CD4-positive, alpha-beta T cell treated with Interleukin-2 at 100 ng/mL for 4 hours (primary cell): ENCODE data around the gene POLD3.

ENCODE experiments used
- DNase-seq: peaks from one replicate; pipeline ENCODE4 v3.0.0-alpha.2; 2020; ENCODE audit warnings: low spot score

POLD3 gene

GRCh38 chr11:74691755-74692154 is 99.4 kb downstream of the POLD3 start:
- no peak for DNase-seq
